SK-N-SH treated with all-trans-retinoic acid at 6 μM for 48 hours (cell line): Measurements from ENCODE around the gene NXN.

ENCODE experiments used
- ARNTL ChIP-seq: fragments of 450-650 bp; formaldehyde crosslinking; IDR thresholded peaks from 2 replicates; pipeline ENCODE4 v1.5.0; 2020; ENCODE audit warnings: low read depth, mild to moderate bottlenecking, moderate library complexity, borderline replicate concordance
- BACH2 ChIP-seq: fragments of 250-450 bp; sonication (Bioruptor Pico); IDR thresholded peaks from 2 replicates; pipeline ENCODE4 v1.9.0; 2021; ENCODE audit warnings: mild to moderate bottlenecking, borderline replicate concordance
- GLIS3 ChIP-seq: fragments of 250-450 bp; sonication (Bioruptor Pico); IDR thresholded peaks from 2 replicates; pipeline ENCODE4 v1.5.0; 2020; ENCODE audit warnings: mild to moderate bottlenecking, moderate library complexity
- OSR1 ChIP-seq: fragments of 250-450 bp; sonication (Bioruptor Pico); IDR thresholded peaks from 2 replicates; pipeline ENCODE4 v1.8.0; 2022; ENCODE audit warnings: moderate library complexity, mild to moderate bottlenecking, inconsistent platforms
- PATZ1 ChIP-seq: fragments of 250-450 bp; sonication (Bioruptor Pico); IDR thresholded peaks from 2 replicates; pipeline ENCODE4 v1.8.0; 2020; ENCODE audit warnings: mild to moderate bottlenecking, moderate library complexity, borderline replicate concordance
- PPARA ChIP-seq: fragments of 250-450 bp; sonication (Bioruptor Pico); IDR thresholded peaks from 2 replicates; pipeline ENCODE4 v1.5.0; 2020; ENCODE audit warnings: mild to moderate bottlenecking, borderline replicate concordance
- TSHZ2 ChIP-seq: fragments of 250-450 bp; sonication (Bioruptor Pico); IDR thresholded peaks from 2 replicates; pipeline ENCODE4 v1.5.0; 2020; ENCODE audit warnings: mild to moderate bottlenecking, moderate library complexity
- ZFP3 ChIP-seq: fragments of 250-450 bp; sonication (Bioruptor Pico); IDR thresholded peaks from 2 replicates; pipeline ENCODE4 v1.5.0; 2020; ENCODE audit warnings: mild to moderate bottlenecking, moderate library complexity
- ZFP30 ChIP-seq: fragments of 450-650 bp; formaldehyde crosslinking; IDR thresholded peaks from 2 replicates; pipeline ENCODE4 v1.5.0; 2022; ENCODE audit warnings: mild to moderate bottlenecking, moderate library complexity
- ZNF565 ChIP-seq: fragments of 450-650 bp; formaldehyde crosslinking; conservative IDR thresholded peaks from 2 replicates; pipeline ENCODE4 v1.5.0; 2020; ENCODE audit warnings: low read depth, mild to moderate bottlenecking, moderate library complexity
- ZNF70 ChIP-seq: fragments of 450-650 bp; formaldehyde crosslinking; IDR thresholded peaks from 2 replicates; pipeline ENCODE4 v1.5.0; 2020; ENCODE audit warnings: mild to moderate bottlenecking, moderate library complexity
- TF ChIP-seq, protein P1 (sequence below): fragments of 250-450 bp; sonication (Bioruptor Pico); IDR thresholded peaks from 2 replicates; pipeline ENCODE4 v1.5.1; 2020; ENCODE audit warnings: low read depth, mild to moderate bottlenecking, moderate library complexity

- no peak for TF ChIP-seq PATZ1 (CRISPR knock-in tag)
- no peak for TF ChIP-seq TSHZ2 (CRISPR knock-in tag)
- TF ChIP-seq ZNF565 (CRISPR knock-in tag), result no peak
- TF ChIP-seq GLIS3, result no peak
- no peak for TF ChIP-seq ZFP30 (CRISPR knock-in tag)
- TF ChIP-seq ARNTL, result no peak
- TF ChIP-seq PPARA (CRISPR knock-in tag), result no peak
- no peak for TF ChIP-seq OSR1
- no peak for TF ChIP-seq ZFP3 (CRISPR knock-in tag)
- no peak for TF ChIP-seq BACH2 (CRISPR knock-in tag)
- TF ChIP-seq, protein P1, sequence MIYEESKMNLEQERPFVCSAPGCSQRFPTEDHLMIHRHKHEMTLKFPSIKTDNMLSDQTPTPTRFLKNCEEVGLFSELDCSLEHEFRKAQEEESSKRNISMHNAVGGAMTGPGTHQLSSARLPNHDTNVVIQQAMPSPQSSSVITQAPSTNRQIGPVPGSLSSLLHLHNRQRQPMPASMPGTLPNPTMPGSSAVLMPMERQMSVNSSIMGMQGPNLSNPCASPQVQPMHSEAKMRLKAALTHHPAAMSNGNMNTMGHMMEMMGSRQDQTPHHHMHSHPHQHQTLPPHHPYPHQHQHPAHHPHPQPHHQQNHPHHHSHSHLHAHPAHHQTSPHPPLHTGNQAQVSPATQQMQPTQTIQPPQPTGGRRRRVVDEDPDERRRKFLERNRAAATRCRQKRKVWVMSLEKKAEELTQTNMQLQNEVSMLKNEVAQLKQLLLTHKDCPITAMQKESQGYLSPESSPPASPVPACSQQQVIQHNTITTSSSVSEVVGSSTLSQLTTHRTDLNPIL (CRISPR knock-in tag), result no peak
- no peak for TF ChIP-seq ZNF70 (CRISPR knock-in tag)
These were observed 191.8 kb downstream of the NXN start for GRCh38 chr17:787641-788221.
